Measurements from ENCODE around the gene COPA. TPM values are rescaled to one million over a fixed set of nuclear protein-coding genes. Genes with fewer than 3 reads are reported as not detected.

The COPA gene
- total RNA-seq, 1 experiment from 2014 or later: 118 TPM

DNA sequence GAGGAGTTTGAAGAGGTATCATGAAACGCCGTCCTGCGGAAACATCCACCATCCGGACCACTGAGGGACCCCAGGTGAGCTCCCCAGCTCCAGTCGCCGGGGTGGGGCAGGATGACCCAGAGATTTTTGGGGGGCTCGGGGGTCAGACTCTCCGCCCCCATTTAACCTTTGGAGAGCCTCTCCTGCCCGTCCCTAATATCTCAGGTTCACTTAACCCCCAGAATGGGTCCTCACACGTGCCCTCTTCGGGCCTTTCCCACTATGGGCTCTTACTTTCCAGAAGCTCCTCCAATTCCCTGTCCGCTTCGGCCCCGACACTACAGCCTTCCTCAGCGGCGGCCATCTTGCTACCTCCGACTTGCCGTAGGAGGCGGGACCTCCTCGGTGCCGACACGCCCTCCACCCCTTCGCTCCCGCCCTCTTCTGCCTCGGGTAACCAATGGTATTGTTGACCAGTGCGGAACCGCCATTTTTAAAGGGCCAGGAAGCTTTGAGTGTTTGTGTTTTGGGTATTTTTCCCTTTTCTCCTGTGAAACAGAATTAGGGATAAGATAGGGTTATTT is 58.2 kb downstream of the COPA start, which contains the start of gene PEX19:
TSS of gene PEX19 (minus strand) at position 352 of the 563 bp plus-strand sequence. CDS start at position 343, 9 bp downstream.
- Histone ChIP-seq H3K4me2 (ENCODE audit: insufficient read depth, insufficient read length, low read length) (peak within 1 kb of the TSS; percentile 97), H3K79me1 (ENCODE audit: insufficient read depth, low read depth, low read length, poor library complexity, severe bottlenecking) (no peaks in the 10 kb centered on the region), H3K27ac (ENCODE audit: insufficient read length, low read depth, low read length) (no peak within 1 kb of the TSS), H3K9ac (ENCODE audit: extremely low read depth, insufficient read length, low read length) (peak within 1 kb of the TSS; percentile 87), H2BK5ac (ENCODE audit: insufficient read length, low read length) (no peak within 1 kb of the TSS), H2BK120ac (ENCODE audit: low read depth, low read length, poor library complexity, severe bottlenecking) (no peak within 1 kb of the TSS), H3K56ac (ENCODE audit: insufficient read length, low read depth, low read length) (no peak within 1 kb of the TSS), H3K79me2 (ENCODE audit: insufficient read depth, low read length) (peaks cover 5% of the 10 kb centered on the region; the same call in 1 of the 2 replicates), H3K4ac (ENCODE audit: low read depth, low read length) (no peak within 1 kb of the TSS), H4K5ac (ENCODE audit: insufficient read length, low read depth, low read length) (no peak within 1 kb of the TSS), H3K9me3 (ENCODE audit: control insufficient read depth, low read depth, low read length) (no peaks in the 10 kb centered on the region), H2AK5ac (ENCODE audit: insufficient read length, low read length) (no peak within 1 kb of the TSS), H3K27me3 (ENCODE audit: insufficient read depth, low read length) (no peaks in the 10 kb centered on the region), H3K18ac (ENCODE audit: insufficient read length, low read depth, low read length) (peak within 1 kb of the TSS; percentile 62), H2AFZ (ENCODE audit: low read length) (no peak within 1 kb of the TSS), H2BK15ac (ENCODE audit: low read depth, low read length) (no peak within 1 kb of the TSS), H3K23ac (ENCODE audit: insufficient read length, low read depth, low read length) (no peak within 1 kb of the TSS), H2BK20ac (ENCODE audit: low read depth, low read length, poor library complexity, severe bottlenecking) (no peak within 1 kb of the TSS), H2BK12ac (ENCODE audit: insufficient read length, low read depth, low read length) (no peak within 1 kb of the TSS), H4K8ac (replicated peaks; ENCODE audit: insufficient read length, low read depth, low read length) (no peak within 1 kb of the TSS), H4K20me1 (ENCODE audit: control insufficient read depth, insufficient read depth, insufficient read length) (no peaks in the 10 kb centered on the region), H3K14ac (ENCODE audit: insufficient read depth, low read length) (peak within 1 kb of the TSS; percentile 80; the same call in 1 of the 2 replicates), H3T11ph (ENCODE audit: low read length) (no peak within 1 kb of the TSS), H3K23me2 (ENCODE audit: insufficient read length, low read depth, low read length, poor library complexity, severe bottlenecking) (peaks cover 4% of the 10 kb centered on the region), H3K4me1 (ENCODE audit: insufficient read depth, low read length) (0 out of 2 replicates have a peak, but pooled peaks cover 2% of the 10 kb centered on the region), H4K91ac (ENCODE audit: insufficient read length, low read depth, low read length) (no peak within 1 kb of the TSS)
- WGBS (ENCODE audit: extremely low coverage, insufficient read length, low lambda C conversion rate): no CpG with 5 or more reads among the region's 27 CpGs
- peak within 1 kb of the TSS; percentile 87 to 96 for H3K4me3 Mint-ChIP-seq
- DNase-seq: peak; percentile 95
- H3K36me3 Mint-ChIP-seq (ENCODE audit: insufficient read depth in 1 of 3, low read depth in 3 of 3): peaks cover 20 to 48% (median 46%) of the 10 kb centered on the region in 3 experiments
- peaks cover 14 to 16% of the 10 kb centered on the region in 2 experiments for H3K4me1 Mint-ChIP-seq
- no peaks in the 10 kb centered on the region for H3K27me3 Mint-ChIP-seq (ENCODE audit: low read depth)
- TF ChIP-seq, protein P1, sequence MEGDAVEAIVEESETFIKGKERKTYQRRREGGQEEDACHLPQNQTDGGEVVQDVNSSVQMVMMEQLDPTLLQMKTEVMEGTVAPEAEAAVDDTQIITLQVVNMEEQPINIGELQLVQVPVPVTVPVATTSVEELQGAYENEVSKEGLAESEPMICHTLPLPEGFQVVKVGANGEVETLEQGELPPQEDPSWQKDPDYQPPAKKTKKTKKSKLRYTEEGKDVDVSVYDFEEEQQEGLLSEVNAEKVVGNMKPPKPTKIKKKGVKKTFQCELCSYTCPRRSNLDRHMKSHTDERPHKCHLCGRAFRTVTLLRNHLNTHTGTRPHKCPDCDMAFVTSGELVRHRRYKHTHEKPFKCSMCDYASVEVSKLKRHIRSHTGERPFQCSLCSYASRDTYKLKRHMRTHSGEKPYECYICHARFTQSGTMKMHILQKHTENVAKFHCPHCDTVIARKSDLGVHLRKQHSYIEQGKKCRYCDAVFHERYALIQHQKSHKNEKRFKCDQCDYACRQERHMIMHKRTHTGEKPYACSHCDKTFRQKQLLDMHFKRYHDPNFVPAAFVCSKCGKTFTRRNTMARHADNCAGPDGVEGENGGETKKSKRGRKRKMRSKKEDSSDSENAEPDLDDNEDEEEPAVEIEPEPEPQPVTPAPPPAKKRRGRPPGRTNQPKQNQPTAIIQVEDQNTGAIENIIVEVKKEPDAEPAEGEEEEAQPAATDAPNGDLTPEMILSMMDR (conservative IDR thresholded peaks at IDR 0.05): no peak
- H3K27ac Mint-ChIP-seq: peak within 1 kb of the TSS; percentile 86 to 96 (median 86)
- H3K9me3 Mint-ChIP-seq: no peaks in the 10 kb centered on the region

Measured in H9 (cell line).